Omental fat pad (tissue), 4 donors: ENCODE data around the gene NALCN. TPM values are rescaled to one million over a fixed set of nuclear protein-coding genes. Genes with fewer than 3 reads are reported as not detected.

Source experiments
- ATAC-seq: fragments of 150-250 bp; one replicate; pipeline ENCODE4 v1.9.1; 2016; ENCODE audit warnings: mild to moderate bottlenecking, moderate library complexity; ENCODE audit not compliant: low FRiP score
- DNase-seq: peaks from one replicate; pipeline ENCODE4 v3.0.0-alpha.2; 2019; ENCODE audit warnings: low spot score
- CTCF ChIP-seq, 3 donors: fragments of 450-650 bp; IDR thresholded peaks; one replicate each; pipeline ENCODE4 v1.5.1; 2016 to 2017; ENCODE audit warnings: antibody characterized with exemption in 3 of 3, mild to moderate bottlenecking in 3 of 3, moderate library complexity in 2 of 3
- total RNA-seq, 4 donors: library from RNA; depleted of rRNA; stranded (reverse); fragments of >200 nt; gene quantifications; one replicate each; pipeline ENCODE4 v1.1.0, GENCODE V29; 2016

The NALCN gene
- total RNA-seq, 4 donors from 2014 or later, result 0.28 to 0.84 (median 0.38) TPM

- DNase-seq (no peak), ATAC-seq (no peak)
- no peak for TF ChIP-seq CTCF (IDR thresholded peaks at IDR 0.05)
Observed at GRCh38 chr13:101202590-101202989, 213.7 kb downstream of the NALCN start.

- no peak for TF ChIP-seq CTCF (IDR thresholded peaks at IDR 0.05)
- ATAC-seq (no peak), DNase-seq (no peak)
Observed at GRCh38 chr13:101190976-101191375, 225.3 kb downstream of the NALCN start.

GRCh38 chr13:101190337-101190736 is 226.0 kb downstream of the NALCN start:
- no peak for TF ChIP-seq CTCF (IDR thresholded peaks at IDR 0.05)
- ATAC-seq, result no peak
- no peak for DNase-seq

GRCh38 chr13:101185606-101186005 is 230.7 kb downstream of the NALCN start:
- TF ChIP-seq CTCF (IDR thresholded peaks at IDR 0.05), result no peak
- no peak for ATAC-seq

GRCh38 chr13:101181076-101181685 is 235.1 kb downstream of the NALCN start:
- TF ChIP-seq CTCF (IDR thresholded peaks at IDR 0.05), result no peak
- DNase-seq, result no peak
- ATAC-seq, result no peak

More at GRCh38 chr13:101185606-101186005, 230.7 kb downstream of the NALCN start:
- DNase-seq, result no peak

GRCh38 chr13:101179021-101179420 is 237.3 kb downstream of the NALCN start:
- ATAC-seq (no peak), DNase-seq (no peak)
- TF ChIP-seq CTCF (IDR thresholded peaks at IDR 0.05), result no peak

GRCh38 chr13:101178406-101178805 is 237.9 kb downstream of the NALCN start:
- no peak for DNase-seq
- ATAC-seq, result no peak
- no peak for TF ChIP-seq CTCF (IDR thresholded peaks at IDR 0.05)
